ENCODE results near the gene PORCN. TPM values are rescaled to one million over a fixed set of nuclear protein-coding genes. Genes with fewer than 3 reads are reported as not detected.
"Not testable (repeated sequence)": the region's sequence is repeated elsewhere in the genome, so short reads cannot be mapped to it uniquely, and the experiment has no call there.

The PORCN gene
- total RNA-seq, 2 donors from 2014 or later: 13.3 to 18.0 TPM

- Mint-ChIP-seq H3K27ac (no peak overlapping the region), H3K4me3 (no peak overlapping the region), H3K36me3 (ENCODE audit: low read depth) (no peaks in the 10 kb centered on the region), H3K4me1 (peaks cover 15% of the 10 kb centered on the region), H3K27me3 (no peaks in the 10 kb centered on the region)
- DNase-seq (no peak), ATAC-seq (no peak)
- H3K9me3 ChIP-seq (ENCODE audit: control insufficient read depth, low read length, poor library complexity, severe bottlenecking): no peaks in the 10 kb centered on the region
Observed at GRCh38 chrX:48507246-48507645, 1.5 kb upstream of the PORCN start.

- Mint-ChIP-seq H3K27me3 (no peaks in the 10 kb centered on the region), H3K4me3 (peak overlapping the region; percentile 93), H3K4me1 (peaks cover 15% of the 10 kb centered on the region), H3K27ac (peak overlapping the region; percentile 90), H3K36me3 (ENCODE audit: low read depth) (no peaks in the 10 kb centered on the region)
- peak; percentile 53 for ATAC-seq
- no peaks in the 10 kb centered on the region for H3K9me3 ChIP-seq (ENCODE audit: control insufficient read depth, low read length, poor library complexity, severe bottlenecking)
- DNase-seq: no peak
Observed at GRCh38 chrX:48509245-48509590, 426 bp downstream of the PORCN start.

- Mint-ChIP-seq H3K36me3 (ENCODE audit: low read depth) (no peaks in the 10 kb centered on the region), H3K27ac (peak overlapping the region; percentile 90), H3K4me1 (peaks cover 15% of the 10 kb centered on the region), H3K27me3 (no peaks in the 10 kb centered on the region), H3K4me3 (peak overlapping the region; percentile 93)
- no peaks in the 10 kb centered on the region for H3K9me3 ChIP-seq (ENCODE audit: control insufficient read depth, low read length, poor library complexity, severe bottlenecking)
- DNase-seq (no peak), ATAC-seq (no peak)
Observed at GRCh38 chrX:48509619-48510018, 827 bp downstream of the PORCN start.

GRCh38 chrX:48511560-48511959 is 2.8 kb downstream of the PORCN start:
- no peaks in the 10 kb centered on the region for H3K9me3 ChIP-seq (ENCODE audit: control insufficient read depth, low read length, poor library complexity, severe bottlenecking)
- Mint-ChIP-seq H3K27ac (no peak overlapping the region), H3K36me3 (ENCODE audit: low read depth) (peaks cover 3% of the 10 kb centered on the region), H3K4me1 (peaks cover 18% of the 10 kb centered on the region), H3K27me3 (no peaks in the 10 kb centered on the region), H3K4me3 (no peak overlapping the region)
- DNase-seq (no peak), ATAC-seq (no peak)

- no peaks in the 10 kb centered on the region for H3K27me3 Mint-ChIP-seq
- peaks cover 3% of the 10 kb centered on the region for H3K36me3 Mint-ChIP-seq (ENCODE audit: low read depth)
- H3K4me1 Mint-ChIP-seq: peaks cover 23% of the 10 kb centered on the region
- peak overlapping the region; percentile 33 for H3K4me3 Mint-ChIP-seq
- DNase-seq (no peak), ATAC-seq (no peak)
- no peaks in the 10 kb centered on the region for H3K9me3 ChIP-seq (ENCODE audit: control insufficient read depth, low read length, poor library complexity, severe bottlenecking)
- H3K27ac Mint-ChIP-seq: no peak overlapping the region
Observed at GRCh38 chrX:48512371-48512935, 3.7 kb downstream of the PORCN start.

GRCh38 chrX:48513670-48514069 is 4.9 kb downstream of the PORCN start:
- H3K27me3 Mint-ChIP-seq: no peaks in the 10 kb centered on the region
- ATAC-seq (no peak), DNase-seq (no peak)
- no peaks in the 10 kb centered on the region for H3K9me3 ChIP-seq (ENCODE audit: control insufficient read depth, low read length, poor library complexity, severe bottlenecking)
- H3K4me3 Mint-ChIP-seq: no peak overlapping the region
- H3K27ac Mint-ChIP-seq: no peak overlapping the region
- H3K4me1 Mint-ChIP-seq: peaks cover 23% of the 10 kb centered on the region
- peaks cover 3% of the 10 kb centered on the region for H3K36me3 Mint-ChIP-seq (ENCODE audit: low read depth)

GRCh38 chrX:48514126-48514806 is 5.5 kb downstream of the PORCN start:
- peaks cover 24% of the 10 kb centered on the region for H3K4me1 Mint-ChIP-seq
- H3K36me3 Mint-ChIP-seq (ENCODE audit: low read depth): peaks cover 3% of the 10 kb centered on the region
- ATAC-seq (no peak), DNase-seq (no peak)
- no peak overlapping the region for H3K27ac Mint-ChIP-seq
- H3K27me3 Mint-ChIP-seq: no peaks in the 10 kb centered on the region
- H3K4me3 Mint-ChIP-seq: no peak overlapping the region
- H3K9me3 ChIP-seq (ENCODE audit: control insufficient read depth, low read length, poor library complexity, severe bottlenecking): no peaks in the 10 kb centered on the region

GRCh38 chrX:48514868-48515460 is 6.2 kb downstream of the PORCN start:
- Mint-ChIP-seq H3K27ac (no peak overlapping the region), H3K36me3 (ENCODE audit: low read depth) (peaks cover 3% of the 10 kb centered on the region), H3K27me3 (no peaks in the 10 kb centered on the region), H3K4me1 (peaks cover 22% of the 10 kb centered on the region), H3K4me3 (no peak overlapping the region)
- no peaks in the 10 kb centered on the region for H3K9me3 ChIP-seq (ENCODE audit: control insufficient read depth, low read length, poor library complexity, severe bottlenecking)
- DNase-seq (no peak), ATAC-seq (no peak)

GRCh38 chrX:48515842-48516241 is 7.0 kb downstream of the PORCN start:
- H3K9me3 ChIP-seq (ENCODE audit: control insufficient read depth, low read length, poor library complexity, severe bottlenecking): no peaks in the 10 kb centered on the region
- Mint-ChIP-seq H3K36me3 (ENCODE audit: low read depth) (peaks cover 3% of the 10 kb centered on the region), H3K27ac (no peak overlapping the region), H3K4me3 (no peak overlapping the region), H3K27me3 (no peaks in the 10 kb centered on the region), H3K4me1 (peaks cover 22% of the 10 kb centered on the region)
- no peak for ATAC-seq
- no peak for DNase-seq

- no peak overlapping the region for H3K27ac Mint-ChIP-seq
- no peak for DNase-seq
Observed at GRCh38 chrX:48516285-48516684, 7.5 kb downstream of the PORCN start.

GRCh38 chrX:48516987-48517386 is 8.2 kb downstream of the PORCN start:
- peaks cover 3% of the 10 kb centered on the region for H3K36me3 Mint-ChIP-seq (ENCODE audit: low read depth)
- no peak overlapping the region for H3K27ac Mint-ChIP-seq
- no peak for ATAC-seq
- no peak overlapping the region for H3K4me3 Mint-ChIP-seq
- no peak for DNase-seq
- no peaks in the 10 kb centered on the region for H3K9me3 ChIP-seq (ENCODE audit: control insufficient read depth, low read length, poor library complexity, severe bottlenecking)
- H3K27me3 Mint-ChIP-seq: no peaks in the 10 kb centered on the region
- peaks cover 23% of the 10 kb centered on the region for H3K4me1 Mint-ChIP-seq

More at GRCh38 chrX:48516285-48516684, 7.5 kb downstream of the PORCN start:
- no peak for ATAC-seq
- Mint-ChIP-seq H3K36me3 (ENCODE audit: low read depth) (peaks cover 3% of the 10 kb centered on the region), H3K4me1 (peaks cover 24% of the 10 kb centered on the region), H3K27me3 (no peaks in the 10 kb centered on the region), H3K4me3 (no peak overlapping the region)
- no peaks in the 10 kb centered on the region for H3K9me3 ChIP-seq (ENCODE audit: control insufficient read depth, low read length, poor library complexity, severe bottlenecking)

GRCh38 chrX:48519481-48519880 is 10.7 kb downstream of the PORCN start:
- not testable (repeated sequence) for DNase-seq

GRCh38 chrX:48520455-48520854 is 11.7 kb downstream of the PORCN start:
- H3K27me3 Mint-ChIP-seq: no peaks in the 10 kb centered on the region
- H3K4me1 Mint-ChIP-seq: peaks cover 21% of the 10 kb centered on the region
- H3K4me3 Mint-ChIP-seq: peak overlapping the region; percentile 86
- ATAC-seq: no peak
- no peak for DNase-seq
- H3K27ac Mint-ChIP-seq: peak overlapping the region; percentile 95
- no peaks in the 10 kb centered on the region for H3K9me3 ChIP-seq (ENCODE audit: control insufficient read depth, low read length, poor library complexity, severe bottlenecking)
- H3K36me3 Mint-ChIP-seq (ENCODE audit: low read depth): peaks cover 3% of the 10 kb centered on the region

More at GRCh38 chrX:48519481-48519880, 10.7 kb downstream of the PORCN start:
- H3K36me3 Mint-ChIP-seq (ENCODE audit: low read depth); H3K9me3 ChIP-seq (ENCODE audit: control insufficient read depth, low read length, poor library complexity, severe bottlenecking); H3K27me3 Mint-ChIP-seq; ATAC-seq; H3K27ac Mint-ChIP-seq; H3K4me3 Mint-ChIP-seq: not testable (repeated sequence)
- H3K4me1 Mint-ChIP-seq: peaks cover 21% of the 10 kb centered on the region

- Mint-ChIP-seq H3K36me3 (ENCODE audit: low read depth) (peaks cover 3% of the 10 kb centered on the region), H3K4me1 (peaks cover 21% of the 10 kb centered on the region), H3K27me3 (no peaks in the 10 kb centered on the region), H3K4me3 (peak overlapping the region; percentile 86), H3K27ac (peak overlapping the region; percentile 95)
- DNase-seq: no peak
- H3K9me3 ChIP-seq (ENCODE audit: control insufficient read depth, low read length, poor library complexity, severe bottlenecking): no peaks in the 10 kb centered on the region
- no peak for ATAC-seq
Observed at GRCh38 chrX:48520976-48521352, 12.2 kb downstream of the PORCN start.

All from T-helper 17 cell (primary cell).